Stimulated activated CD8-positive, alpha-beta memory T cell treated with anti-CD3 and anti-CD28 coated beads, Interleukin-12 subunit alpha, Interleukin-12 subunit beta, amount 100 ng/mL, for 4 hours (primary cell): Measurements from ENCODE around the gene SLC48A1.
"Not testable (repeated sequence)": the region's sequence is repeated elsewhere in the genome, so short reads cannot be mapped to it uniquely, and the experiment has no call there.

ENCODE experiments used
- DNase-seq: peaks from one replicate; pipeline ENCODE4 v3.0.0-alpha.2; 2020; ENCODE audit warnings: low read depth

Gene SLC48A1

DNA sequence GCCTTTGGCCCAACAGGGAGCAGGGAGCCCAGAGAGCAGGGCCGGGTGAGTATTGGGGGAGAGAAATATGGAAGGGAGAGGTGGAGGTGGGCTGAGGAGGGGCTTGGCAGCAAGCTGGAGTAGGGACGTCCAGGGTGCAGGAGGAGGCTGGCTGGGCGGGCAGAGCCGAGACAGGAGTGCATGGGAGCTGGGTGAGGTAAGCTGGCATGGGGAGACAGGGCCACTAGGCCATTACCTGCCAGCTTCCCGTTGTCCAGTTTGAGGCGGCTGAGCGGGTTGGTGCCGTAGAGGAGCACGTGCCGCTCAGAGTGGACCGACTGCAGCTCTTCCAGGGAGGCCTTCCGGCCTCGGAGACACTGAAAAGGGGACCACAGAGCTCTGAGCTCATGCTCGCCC, 18.3 kb downstream of the SLC48A1 start:
- DNase-seq, result no peak

DNA sequence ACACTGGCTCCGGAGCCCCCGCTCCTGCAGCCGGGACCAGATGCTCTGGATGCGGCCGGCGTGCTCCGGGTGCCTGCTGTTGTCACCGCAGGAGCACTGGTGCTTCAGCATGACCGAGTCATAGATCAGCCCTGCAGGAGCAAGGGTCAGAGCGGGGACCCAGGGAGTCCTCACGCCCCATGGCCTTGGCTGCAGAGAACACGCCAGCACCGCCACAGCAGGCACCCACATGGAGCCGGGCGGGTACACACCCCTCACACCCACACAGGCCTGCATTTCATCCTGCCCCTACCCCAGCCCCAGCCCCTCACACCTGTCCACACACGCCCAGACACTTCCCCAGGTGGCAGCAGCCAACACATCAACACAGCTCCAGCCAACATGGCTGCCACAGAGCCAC, 18.8 kb downstream of the SLC48A1 start:
- no peak for DNase-seq

DNA sequence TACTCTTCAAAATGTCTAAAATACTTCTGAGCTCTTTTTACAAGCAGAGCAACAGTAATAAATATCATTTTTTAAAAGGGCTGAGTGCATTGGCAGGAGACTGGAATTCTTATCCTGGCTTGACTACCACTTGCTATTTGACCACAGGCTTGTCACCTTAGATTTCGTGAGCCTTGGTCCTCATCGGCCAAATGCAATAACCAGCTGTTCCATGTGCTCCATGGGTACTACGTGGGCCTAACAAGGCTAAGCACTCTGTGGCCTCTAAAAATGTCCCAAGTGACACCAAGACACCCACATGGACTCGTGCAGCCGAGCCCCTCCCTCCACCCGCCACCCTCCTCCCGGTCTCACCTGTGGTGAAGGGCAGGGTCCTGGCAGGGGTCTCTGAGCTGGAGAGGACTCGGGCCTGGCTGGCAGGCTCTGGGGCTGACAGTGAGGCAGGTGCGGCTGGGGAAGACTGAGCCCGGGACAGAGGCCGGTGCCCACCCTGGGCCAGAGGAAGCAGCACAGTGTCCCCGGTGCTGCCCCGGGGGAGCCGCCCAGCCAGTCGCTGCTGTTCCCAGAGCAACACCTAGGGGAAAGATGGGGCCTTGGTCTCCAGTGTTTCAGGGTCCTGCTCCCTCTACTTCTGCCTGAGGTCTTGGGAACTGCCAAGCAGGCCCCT, 20.1 kb downstream of the SLC48A1 start:
- no peak for DNase-seq

DNA sequence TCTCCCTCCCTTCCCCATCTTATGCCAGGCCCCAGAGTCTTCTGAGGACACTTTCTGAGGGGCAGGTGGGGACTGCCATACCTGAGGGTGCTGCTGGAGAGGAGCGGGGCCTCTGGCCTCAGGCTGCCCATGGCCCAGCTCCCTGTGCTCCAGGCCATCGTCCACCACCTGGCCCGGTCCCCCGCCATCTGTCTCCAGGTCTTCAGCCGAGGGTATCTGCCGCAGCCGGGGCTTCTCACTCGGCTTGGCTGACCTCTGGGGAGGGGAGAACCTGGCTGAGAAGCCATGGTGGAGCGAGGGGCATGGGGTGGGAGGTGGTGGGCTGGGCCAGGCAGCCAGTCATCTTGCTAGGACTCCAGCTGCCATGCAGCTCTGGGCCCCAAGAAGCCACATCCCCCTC, 21.6 kb downstream of the SLC48A1 start:
- DNase-seq, result no peak

DNA sequence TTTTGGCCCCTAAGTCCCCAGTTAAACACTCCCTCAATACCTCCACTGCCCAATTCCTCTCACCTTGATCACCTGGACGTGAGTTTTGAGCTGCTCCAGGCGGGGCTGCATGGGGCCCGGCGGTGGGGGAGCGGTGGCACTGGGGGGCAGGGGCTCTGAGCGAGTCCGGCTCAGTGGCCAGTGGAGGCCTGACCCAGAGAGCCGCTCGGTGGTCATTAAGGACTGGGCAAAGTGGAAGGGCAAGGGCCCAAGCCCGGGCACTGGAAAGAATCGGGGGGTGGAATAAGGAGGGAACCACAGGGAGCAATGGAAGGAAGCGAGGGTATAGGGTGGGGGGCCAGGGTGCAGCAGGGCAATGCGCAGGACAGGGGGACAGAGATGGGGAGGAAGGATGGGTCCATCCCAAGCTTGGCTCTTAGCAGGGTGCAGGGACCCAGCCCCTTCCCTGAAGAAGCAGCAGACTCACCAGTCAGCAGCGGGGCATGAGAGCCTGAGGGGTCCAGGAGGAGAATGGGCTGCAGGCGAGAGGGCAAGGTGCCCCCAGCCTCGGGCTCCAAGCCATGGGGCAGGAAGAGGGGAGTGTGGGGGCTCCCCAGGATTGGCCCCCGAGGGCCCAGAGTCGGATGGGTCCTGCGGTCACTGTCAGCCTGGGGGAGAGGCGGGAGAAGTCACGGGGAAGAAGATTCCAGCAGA, 22.2 kb downstream of the SLC48A1 start:
- no peak for DNase-seq

DNA sequence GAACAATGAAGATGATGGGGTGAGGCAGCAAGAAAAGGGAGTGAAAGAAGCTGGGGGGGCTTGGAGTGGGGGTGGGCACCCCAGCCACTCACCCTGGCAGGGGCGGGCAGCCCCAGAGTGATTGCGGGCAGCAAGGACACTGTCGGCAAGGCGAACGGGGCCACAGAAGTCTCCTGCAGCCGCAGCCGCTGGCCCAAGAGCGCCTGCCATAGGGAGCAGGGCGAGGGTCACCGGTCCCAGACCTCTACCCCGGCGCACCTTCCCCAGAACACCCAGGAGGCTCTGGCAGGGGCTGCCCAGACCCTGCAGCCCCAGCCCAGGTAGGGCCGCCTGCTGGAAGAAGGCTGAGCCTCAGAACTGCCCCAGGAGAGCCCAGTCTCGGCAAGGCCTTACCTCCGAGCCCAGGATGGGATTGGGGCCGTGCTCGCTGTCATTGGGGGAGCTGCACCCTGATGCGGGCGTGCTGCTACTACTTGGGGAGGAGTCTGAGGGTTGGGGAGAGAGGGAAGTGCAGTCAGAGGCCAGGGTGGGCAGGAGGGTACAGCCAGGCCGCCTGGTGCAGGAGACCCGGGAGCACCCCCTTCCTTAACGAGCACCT, 22.9 kb downstream of the SLC48A1 start:
- DNase-seq, result no peak

DNA sequence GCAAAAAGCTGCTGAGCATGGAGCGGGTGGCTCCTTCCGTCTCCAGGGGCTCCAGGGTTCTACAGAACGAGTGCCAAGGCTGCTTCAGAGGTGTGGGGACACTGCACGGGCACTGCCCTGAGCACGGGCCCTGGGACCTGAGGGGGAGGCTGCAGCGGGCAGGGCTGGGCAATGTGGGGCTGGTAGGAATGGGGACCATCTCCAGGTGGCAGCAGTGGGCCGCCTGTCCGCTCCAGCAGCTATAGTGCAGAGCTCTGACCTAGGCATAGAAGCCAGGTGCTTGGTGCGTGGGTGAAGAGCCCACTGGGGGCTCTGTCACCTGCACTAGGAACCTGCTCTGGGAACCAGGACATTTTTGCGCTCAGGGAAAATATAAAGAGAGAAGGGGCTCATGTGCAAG, 24.4 kb downstream of the SLC48A1 start:
- DNase-seq, result no peak

DNA sequence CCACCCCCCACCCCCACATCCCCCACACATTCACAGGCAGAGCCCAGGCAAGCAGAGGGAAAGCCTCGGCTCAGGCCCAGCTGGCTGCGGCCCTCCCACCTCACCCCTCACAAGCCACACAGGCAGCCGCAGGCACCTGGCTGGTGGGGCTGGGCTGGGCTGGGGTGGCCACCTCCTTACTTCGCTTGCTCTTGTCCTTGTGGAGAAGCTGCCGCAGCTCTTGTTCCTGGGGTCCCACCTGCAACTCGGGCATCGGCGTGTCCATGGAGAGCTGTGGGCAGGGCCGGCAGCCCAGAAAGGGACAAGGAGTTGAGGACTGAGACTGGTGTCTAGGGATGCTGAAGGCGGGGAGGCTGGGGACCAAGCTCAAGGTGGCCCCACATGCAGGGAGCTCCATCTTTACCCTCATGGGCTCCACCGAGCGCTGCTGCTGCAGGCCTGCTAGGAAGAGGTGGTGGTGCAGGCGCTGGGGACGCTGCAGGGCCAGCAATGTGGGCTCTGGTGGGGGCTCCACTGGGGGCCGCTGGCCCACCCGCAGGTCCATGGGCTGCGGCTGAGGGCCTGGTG, 25.4 kb downstream of the SLC48A1 start:
- DNase-seq, result no peak

DNA sequence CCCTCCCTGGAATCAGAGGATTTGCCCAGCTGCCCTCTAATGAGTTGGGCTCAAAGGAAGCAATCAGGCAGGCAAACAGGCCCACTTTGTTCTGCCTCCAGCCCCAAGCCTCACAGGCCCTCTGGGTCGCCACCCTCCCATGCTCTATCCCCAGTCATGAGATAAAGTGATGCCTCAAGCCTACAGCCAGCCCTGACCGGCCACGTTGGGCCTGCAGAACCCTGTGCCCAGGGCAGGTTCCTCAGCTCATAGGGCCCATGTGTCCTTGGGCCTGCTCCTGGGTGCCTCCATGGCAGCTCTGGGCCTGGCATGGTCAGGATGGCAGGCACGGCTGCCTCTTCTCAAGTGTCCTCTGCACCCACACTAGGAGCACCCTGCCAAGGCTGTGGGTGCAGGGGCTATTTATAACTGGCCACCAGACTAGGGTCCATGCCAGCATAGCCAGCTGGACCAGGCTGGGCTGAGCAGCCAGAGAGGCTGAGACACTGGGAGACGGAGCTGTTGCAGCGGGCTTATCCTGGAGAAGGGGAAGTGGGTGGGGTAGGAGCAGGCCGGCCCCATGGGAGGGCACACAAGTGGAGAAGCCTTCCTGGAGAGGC, 26.4 kb downstream of the SLC48A1 start:
- DNase-seq, result no peak

DNA sequence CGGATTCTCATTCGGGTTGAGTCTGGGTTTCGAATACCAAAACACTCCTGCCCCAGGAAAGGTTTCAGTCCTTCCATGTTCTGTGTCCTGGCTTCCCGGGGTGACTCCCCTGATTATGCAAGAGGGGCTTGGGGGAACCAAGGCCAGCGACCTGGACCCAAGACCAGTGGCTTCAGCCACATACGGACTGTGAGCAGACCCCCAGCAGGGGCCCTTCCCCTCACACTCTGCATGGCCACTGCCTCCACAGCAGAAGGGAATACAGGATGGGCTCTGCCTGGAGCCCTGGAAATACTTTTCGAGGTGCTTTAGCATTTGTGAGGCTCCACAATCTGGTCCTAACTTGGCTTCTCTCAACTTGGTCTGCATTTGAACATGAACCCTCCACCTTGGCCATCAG, 27.5 kb downstream of the SLC48A1 start:
- DNase-seq, result no peak

DNA sequence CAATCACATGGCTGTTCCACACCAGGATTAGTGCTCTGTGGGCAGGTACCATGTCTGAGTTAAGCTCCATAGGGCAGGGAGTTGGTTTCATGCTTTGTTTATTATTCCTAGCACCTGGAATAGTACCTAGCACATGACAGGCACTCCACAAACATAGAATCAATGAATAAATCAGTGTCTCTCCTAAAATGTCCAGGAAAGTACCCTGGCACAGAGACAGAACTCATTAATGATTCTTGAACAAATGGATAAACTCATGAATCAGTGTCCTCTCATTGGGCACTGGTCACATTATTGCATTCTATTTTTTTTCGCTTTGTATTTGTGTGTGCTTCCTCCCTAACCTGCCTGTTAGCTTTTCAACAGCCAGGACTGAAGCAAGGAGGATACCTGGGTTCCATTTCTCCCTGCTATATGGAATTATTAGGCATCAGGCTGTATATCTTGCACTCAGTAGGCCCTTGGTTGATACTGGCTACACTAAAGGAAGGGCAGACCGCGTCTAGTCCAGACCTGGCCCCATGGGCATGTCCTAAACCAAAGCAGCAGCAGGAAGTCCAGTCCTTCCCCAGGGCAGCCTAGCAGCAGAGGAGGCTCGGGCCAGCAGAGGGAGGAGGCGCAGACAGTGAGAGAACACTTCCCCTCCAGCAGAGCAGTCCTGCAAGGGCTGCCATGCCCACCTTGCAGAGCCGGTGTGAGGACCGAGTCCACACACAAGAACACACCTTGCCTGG, 28.3 kb downstream of the SLC48A1 start:
- DNase-seq, result no peak

DNA sequence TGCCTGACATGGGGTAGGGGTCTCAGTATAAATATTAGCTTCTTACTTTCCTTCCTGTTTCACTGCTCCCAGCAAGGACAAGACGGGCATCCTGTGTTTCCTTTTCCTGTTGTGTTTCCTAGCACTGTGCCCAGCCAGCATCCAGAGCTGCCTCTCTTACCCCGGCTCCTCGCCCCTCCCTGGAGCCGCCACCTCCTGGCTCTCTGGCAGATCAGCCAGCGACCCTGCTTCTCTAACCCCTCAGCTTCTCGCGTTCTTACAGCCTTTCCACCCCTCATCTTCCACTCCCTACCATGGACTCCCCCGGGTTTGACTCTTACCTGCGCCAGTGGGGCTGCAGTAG, 28.8 kb downstream of the SLC48A1 start:
- no peak for DNase-seq

DNA sequence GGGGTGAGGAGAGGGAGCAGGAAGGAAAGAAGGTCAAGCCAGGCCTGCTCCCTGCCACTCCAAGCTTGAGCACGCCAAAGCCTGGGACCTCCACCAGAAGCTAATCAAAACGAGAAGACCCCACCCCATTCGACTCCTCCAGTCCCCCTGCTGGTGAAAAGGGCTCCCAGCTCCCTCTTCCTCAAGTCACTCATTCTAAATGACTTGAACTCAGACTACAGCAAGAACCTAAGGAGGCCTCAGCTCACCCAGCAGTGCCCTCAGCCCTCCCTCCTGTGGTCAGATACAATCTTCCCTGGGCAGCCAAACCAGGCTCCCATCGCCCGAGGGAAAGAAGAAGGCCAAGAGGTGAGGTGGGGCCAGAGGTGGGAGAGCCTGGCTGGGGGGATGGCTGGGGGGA, 29.3 kb downstream of the SLC48A1 start:
- no peak for DNase-seq

DNA sequence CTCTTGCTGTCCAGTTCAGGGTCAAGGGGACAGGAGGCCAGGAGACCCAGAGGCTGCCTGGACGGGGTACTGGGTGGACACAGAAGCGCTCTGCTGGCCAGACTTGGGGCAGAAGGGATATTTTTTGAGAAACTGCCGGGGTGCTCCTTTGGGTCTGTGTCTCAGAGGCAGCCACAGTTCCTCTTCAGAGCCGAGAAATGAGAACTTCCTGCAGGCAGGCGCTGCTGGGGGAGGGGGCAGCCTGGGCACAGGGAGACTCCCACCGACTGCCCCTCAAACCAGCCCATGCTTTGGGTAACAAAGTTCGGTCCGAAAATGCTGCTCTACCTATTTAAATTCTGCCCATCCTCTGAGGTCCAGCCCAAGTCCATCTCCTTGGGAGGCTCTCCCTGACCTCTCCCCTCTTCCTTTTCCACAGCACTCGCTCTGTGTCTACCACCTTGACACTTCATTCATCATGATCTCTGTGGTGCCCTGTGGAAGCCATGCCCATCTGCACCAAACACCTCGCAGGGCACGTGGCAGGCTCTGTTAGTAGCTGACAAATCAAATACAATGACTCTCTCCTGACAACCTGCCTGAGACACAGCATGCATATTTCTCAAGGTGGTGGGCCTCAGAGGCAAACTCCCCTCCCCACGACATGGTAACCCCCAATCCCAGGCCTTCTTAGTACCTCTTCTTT, 30.3 kb downstream of the SLC48A1 start:
- DNase-seq, result no peak

DNA sequence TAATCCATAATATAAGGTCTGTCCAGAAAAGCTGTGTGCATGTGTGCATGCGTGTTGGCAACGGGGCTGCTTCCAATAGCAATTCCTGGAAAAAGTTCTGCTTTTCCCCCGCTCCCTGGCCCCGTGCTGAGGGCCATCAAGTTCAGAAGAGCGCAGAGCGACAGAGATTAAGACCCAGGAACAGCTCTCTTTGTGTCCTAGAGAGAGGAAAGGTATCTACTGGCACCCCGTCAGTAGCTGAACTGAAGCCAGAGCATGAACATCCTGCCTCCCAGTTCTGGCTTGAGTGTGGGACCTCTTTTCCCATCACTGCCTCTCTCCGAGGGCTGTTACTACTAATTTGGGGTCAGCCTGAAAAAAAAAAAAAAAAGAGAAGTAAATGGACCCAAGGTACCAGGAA, 31.1 kb downstream of the SLC48A1 start:
- DNase-seq, result no peak

DNA sequence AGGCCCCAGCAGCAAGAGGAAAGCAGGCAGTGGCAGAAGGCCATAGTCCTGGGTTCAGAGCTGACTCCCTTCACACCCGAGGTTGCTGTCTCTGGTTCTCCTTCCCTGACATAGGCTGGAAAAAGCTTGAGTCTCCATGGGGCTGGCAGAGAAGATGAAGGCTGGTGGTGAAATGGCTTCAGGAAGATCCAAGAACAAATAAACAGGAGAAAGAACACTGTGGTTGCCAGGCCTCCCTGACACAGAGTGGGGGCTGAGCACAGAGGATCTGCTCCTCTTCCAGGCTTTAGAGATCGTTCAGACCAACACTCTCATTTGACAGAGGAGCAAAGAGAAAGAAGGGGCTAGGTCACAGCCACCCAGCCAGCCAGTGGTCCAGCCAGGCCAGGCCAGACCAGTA, 32.4 kb downstream of the SLC48A1 start:
- no peak for DNase-seq

DNA sequence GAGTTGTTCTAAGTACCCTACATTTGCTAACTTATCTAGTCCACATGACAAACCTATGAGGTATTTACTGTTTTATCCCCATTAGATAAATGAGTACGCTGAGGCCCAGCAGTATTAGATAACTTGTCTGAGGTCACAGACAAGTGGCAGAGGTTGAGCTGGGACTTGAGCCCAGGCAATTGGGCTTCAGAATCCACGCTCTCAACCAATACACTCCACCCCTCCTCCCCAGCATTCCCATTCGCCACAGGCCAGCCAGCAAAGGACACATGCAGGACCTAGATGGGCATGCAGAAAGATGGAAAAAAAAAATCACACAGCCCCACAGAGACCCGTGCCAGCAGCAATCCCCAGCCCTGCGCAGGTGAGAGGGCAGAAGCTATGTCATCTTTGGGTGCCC, 34.3 kb downstream of the SLC48A1 start:
- no peak for DNase-seq

DNA sequence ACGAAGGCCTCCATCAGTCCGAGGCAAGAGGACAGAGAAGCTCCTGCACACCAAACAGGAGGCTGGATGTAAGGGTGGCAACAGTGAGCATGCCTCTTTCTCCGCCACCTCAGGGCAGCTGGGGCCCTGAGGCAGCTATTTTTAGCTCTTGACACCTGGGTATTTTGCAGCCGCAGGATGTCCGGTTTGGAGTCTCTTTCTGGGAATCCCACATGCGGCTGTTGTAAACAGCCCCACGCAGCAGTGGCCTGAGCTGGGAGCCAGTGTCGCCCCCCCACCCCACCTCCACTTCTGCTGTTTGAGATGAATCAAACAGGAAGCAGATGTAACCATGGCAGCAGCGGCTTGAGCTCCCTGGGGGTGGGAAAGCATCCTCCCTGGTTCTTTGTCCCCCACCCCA, 35.0 kb downstream of the SLC48A1 start:
- DNase-seq, result peak; percentile 68

DNA sequence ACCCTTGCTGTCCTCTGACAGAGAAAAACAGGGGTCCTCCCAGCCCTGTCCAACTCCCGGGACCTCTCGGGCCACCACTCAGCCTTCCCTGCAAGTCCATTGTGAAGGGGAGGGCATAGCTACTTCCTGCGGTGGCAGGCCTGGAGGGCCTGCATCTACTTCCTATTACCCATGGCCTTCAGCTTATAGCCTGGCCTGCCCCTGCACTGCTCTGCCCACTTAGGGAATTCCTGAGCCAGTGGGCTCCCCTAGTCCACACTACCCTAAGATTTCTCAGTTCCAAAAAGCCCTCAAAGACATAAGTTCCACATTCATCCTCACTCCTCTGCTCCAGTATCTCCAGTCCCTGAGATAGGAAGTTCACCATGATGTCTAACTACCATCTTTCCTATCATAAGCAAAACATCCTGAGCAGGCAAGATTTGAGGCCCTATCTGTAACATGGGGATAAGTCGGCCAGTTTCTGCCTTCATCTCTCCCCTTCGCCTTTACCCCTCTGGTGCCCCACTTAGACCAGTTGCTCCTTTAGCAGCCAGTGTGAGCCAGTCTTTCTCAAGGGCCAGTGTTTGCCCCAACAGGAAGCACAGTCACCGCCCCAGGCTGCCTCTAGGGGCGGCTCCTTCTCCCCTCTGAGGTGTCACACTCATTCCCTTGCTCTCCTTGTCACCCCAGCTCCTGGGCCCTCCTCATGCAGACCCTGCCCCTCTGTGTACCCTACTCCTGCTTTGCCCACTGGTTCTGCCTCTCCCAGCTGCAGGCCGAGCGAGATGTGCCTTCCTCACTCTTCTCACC, 35.7 kb downstream of the SLC48A1 start:
- DNase-seq, result no peak

DNA sequence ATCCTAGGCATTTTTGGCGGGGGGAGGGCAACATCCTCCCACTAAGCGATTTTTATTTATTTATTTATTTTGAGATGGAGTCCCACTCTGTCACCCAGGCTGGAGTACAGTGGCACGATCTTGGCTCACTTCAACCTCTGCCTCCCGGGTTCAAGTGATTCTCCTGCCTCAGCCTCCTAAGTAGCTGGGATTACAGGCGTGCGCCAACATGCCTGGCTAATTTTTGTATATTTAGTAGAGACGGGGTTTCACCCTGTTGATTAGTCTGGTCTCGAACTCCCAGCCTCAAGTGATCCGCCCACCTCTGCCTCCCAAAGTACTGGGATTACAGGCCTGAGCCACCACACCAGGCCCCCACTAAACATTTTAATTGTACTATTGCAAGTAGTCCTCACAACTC, 36.5 kb downstream of the SLC48A1 start:
- not testable (repeated sequence) for DNase-seq

DNA sequence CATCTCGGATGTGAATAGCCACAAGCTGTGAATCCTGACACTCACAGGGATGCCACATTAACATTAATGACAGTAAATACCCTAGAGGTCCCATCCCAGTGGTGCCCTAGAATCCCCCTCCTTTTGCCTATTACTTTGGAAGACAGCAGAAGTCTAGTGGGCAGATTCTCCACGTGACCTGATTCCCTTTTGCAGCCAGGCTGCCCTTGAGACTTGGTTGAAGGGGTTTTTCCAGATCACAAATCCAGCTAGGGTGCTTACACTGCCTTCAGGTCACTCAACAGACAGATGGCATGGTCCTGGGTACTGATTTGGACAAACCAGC, 38.0 kb downstream of the SLC48A1 start:
- DNase-seq, result no peak
